Measurements from ENCODE around the gene RPAP2.
"Not testable (repeated sequence)": the region's sequence is repeated elsewhere in the genome, so short reads cannot be mapped to it uniquely, and the experiment has no call there.

Gene RPAP2

DNA sequence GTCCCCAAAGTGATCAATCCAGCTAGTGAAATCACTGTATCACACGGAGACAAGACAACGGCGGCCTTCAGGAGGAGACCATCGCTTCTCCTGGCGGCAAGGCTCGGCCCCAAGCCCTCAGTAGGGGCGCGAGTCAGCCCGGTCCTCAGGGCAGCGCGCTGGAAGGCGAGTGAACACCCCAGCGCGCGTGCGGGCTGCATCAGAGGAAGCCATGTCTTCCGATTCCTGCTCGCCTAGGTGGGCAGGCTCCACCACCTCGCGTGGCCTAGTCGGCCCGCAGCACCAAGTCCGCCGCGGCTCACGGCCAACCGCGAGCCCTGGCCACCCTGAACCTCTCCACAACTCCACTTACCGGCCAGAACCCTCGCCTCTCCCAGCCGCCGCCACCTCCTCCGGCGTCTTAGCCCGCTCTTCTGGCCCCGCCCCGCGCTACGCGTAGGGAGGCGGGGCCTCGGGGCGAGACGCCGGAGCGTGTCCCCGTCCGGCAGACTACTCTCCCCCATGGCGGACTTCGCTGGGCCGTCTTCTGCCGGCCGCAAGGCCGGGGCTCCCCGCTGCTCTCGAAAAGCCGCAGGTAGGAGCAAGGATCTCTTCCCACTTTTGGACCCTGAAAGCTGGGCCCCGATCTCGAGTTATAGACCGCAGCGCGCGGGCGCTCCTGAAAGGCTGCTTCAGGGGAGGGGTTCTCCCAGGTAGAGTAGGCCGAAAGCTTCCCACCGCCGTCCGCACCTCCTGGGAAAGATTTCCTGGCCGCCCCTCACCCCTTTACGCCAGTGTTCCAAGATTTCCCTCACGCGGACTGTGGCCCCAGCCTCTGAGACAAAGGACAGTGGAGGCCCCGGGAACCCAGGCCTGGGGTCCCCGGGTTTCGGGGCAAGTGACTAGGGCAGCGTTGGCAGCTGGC, at the start of gene RPAP2, which contains the start of gene GLMN:
Gene RPAP2, plus strand, starts transcription at position 487 of the 904 bp plus-strand sequence. Its CDS starts 15 bp downstream, at position 502.
Gene GLMN, minus strand, starts transcription at position 415 of the 904 bp plus-strand sequence. CDS start 988 bp downstream, outside the sequence.
- DNase-seq = peak; percentile 80 to 96

DNA sequence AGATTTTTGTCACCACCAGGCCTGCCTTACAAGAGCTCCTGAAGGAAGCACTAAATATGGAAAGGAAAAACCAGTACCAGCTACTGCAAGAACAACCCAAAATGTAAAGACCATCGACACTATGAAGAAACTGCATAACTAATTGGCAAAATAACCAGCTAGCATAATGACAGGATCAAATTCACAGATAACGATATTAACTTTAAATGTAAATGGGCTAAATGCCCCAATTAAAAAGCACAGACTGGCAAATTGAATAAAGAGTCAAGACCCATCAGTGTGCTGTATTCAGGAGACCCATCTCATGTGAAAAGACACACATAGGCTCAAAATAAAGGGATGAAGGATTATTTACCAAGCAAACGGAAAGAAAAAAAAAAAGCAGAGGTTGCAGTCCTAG, 44.1 kb upstream of the RPAP2 start:
- not testable (repeated sequence) for DNase-seq

DNA sequence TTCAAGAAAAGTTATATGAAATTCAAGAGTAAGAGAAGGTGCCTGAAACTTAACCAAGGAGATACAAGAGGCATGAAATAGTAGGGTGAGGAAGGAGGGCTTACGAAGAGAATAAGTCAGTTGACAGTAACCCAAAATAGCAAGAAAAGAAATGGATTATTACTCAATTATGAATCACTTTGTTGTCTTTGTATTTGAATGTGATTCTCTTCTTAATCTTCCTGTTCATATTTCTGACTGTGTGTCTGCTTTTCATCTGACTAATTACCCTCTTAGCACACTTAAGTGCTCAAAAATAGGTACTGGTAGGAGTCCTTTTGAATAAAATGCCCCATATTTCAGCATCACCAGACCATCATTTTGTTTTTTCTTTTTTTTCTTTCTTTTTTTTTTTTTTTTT, 39.5 kb upstream of the RPAP2 start:
- no peak for DNase-seq

DNA sequence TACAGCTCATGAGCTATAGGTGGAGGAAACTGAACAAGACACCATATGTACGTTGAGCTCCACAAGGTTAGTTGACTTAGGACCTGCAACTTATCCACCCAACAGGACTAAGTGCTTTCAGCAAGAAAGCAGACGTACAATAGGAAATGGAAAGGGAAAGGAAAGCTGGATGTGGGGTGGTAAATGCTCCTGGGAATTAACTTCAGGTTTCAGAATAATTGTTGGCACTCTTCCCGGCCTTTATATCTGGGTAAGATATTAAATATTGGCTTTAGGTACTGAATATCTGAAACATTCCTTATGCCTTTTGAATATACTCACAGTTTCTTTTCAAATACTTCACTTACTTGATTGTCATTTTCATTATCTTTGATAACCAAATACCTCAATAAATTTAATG, 36.3 kb upstream of the RPAP2 start:
- no peak for DNase-seq

DNA sequence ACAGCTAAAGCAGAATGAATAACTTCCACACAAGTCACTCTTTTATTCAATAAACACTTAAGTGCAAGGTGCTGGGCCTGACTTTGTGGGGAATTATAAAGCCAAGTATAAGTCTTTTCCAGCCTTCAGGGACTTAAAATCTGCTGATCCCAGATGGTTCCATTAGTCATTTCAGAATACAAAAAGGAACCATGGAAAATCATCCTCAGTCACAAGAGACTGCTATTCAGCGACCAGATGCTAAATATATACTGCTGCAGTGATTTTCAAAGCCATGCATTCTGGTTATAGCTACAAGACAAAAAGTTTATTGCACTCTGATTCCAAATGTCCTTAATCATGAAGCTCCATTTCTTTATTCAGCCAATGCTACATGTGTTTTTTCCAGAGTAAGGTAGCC, 25.8 kb upstream of the RPAP2 start:
- DNase-seq = no peak

DNA sequence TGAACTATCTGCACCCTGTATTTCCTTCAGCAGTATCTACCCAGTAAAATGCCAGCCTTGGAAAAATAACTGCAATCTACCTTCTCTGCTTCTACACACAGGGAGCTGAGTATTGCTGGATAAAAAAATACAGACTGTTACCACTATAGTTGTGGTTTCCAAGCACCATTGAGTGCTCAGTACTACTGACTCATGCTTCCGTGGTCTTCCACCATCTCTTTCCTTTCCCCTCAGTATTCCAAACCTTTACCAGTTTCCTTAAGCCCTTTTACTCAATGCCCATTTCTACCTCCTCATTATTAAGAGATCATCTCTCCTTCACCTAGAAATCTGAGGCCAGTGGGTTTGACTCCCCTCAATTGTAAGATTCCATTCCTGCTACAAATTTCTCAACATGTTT, 23.9 kb upstream of the RPAP2 start:
- no peak for DNase-seq

GRCh38 chr1:92276082-92276481, 22.8 kb upstream of the RPAP2 start:
- DNase-seq = no peak

- DNase-seq = no peak
Observed at GRCh38 chr1:92277105-92277723, 21.6 kb upstream of the RPAP2 start.

- DNase-seq = not testable (repeated sequence)
Observed at GRCh38 chr1:92279781-92280180, 19.1 kb upstream of the RPAP2 start.

- not testable (repeated sequence) for DNase-seq
Observed at GRCh38 chr1:92281411-92281810, 17.4 kb upstream of the RPAP2 start.

GRCh38 chr1:92291372-92291999, 7.4 kb upstream of the RPAP2 start:
- DNase-seq = peak; percentile 47 to 79

DNA sequence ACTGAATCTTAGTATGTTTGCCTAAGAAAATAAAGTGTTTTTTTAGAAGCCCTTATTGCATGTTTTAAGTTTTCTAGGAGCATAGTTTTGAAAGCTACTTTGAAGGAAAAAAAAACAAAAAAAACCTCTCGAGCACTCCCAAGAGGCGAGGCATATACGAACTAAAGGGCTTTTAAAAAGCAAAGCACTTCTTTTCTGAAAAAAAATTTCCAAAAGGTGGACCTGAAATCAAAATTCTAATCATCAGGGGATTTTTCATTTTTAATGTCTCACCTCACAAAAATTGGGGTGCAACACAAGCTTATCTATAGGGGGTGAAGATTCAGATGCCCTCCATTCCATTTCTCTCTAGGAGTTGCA, 666 bp upstream of the RPAP2 start:
- DNase-seq = peak in 1 of 2 experiments; percentile 54

DNA sequence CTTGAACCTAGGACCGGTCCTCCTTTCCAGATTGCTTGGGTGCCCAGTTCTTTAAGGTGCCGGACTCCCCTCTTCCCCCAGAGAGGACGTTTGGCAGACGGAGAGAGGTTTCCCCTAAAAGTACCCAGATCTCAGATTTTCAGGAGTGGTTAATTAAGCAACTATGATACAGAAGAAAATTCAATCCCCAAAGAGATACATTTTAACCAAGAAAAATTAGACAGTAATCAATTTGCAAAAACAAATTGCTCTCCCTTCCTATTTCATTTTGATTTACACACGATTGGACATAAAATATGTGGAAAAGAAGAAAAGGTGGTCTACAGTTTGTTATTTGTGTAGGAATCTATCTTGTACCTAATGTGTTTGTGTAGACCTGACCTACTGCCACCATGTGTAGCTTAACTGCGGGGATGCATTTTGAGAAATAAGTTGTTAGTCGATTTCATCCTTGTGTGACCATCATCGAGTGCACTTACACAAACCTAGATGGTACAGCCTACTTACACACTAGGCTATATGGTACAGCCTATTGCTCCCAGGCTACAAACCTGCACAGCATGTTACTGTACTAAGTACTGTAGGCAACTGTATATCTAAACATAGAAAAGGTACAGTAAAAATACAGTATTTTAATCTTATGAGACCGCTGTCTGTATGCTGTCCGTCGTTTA, 755 bp downstream of the RPAP2 start:
- peak; percentile 12 to 21 for DNase-seq

DNA sequence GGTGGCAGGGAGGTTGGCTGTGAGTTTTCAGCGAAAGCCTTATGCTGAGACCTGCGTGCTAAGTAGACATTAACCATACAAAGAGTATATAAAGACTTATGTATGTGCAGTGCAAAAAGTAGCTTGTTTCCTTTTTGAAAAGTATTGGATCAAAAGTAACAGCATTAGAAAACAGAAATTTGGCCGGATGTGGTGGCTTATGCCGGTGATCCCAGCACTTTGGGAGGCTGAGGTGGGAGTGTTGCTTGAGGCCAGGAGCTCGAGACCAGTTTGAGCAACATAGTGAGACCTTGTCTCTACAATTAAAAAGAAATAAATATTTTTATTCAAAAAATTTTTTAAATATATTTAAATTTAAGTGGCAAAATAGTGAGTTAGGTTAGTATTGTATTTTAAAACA, 2.2 kb downstream of the RPAP2 start:
- DNase-seq = no peak

DNA sequence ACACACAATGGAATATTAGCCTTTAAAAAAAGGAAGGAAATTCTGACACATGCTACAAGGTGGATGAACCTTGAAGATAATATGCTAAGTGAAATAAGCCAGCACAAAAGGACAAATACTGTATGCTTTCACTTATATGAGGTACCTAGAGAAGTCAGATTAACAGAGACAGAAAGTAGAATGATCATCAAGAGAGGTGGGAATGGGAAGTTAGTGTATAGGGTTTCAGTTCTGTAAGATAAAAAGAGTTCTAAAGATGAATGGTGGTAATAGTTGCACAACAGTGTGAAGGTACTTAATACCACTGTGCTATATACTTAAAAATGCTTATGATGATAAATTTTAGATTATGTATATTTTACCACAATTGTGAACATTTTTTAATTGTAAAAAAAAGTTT, 7.2 kb downstream of the RPAP2 start:
- no peak for DNase-seq

DNA sequence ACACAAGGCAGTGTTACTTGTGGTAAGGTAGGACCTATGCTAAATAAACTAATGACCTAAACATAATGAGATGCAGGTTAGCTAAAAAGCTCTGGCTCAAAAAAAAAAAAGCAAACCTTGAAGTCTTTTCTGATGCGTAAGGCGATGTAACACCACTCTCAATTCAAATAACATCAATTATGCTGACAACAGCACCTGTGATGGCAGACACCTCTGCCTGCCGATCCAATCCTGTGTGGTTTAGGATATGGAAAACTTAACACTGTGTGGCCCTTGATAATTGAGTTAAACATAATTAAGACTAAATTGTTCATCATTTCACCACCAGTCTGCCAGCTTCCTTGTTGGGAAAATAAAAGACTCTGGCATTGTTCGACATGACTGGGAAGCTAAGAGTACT, 9.1 kb downstream of the RPAP2 start:
- no peak for DNase-seq

- DNase-seq = peak in 1 of 2 experiments; percentile 38
Observed at GRCh38 chr1:92310185-92310597, 11.3 kb downstream of the RPAP2 start.

GRCh38 chr1:92314024-92314423, 15.2 kb downstream of the RPAP2 start:
- no peak for DNase-seq

DNA sequence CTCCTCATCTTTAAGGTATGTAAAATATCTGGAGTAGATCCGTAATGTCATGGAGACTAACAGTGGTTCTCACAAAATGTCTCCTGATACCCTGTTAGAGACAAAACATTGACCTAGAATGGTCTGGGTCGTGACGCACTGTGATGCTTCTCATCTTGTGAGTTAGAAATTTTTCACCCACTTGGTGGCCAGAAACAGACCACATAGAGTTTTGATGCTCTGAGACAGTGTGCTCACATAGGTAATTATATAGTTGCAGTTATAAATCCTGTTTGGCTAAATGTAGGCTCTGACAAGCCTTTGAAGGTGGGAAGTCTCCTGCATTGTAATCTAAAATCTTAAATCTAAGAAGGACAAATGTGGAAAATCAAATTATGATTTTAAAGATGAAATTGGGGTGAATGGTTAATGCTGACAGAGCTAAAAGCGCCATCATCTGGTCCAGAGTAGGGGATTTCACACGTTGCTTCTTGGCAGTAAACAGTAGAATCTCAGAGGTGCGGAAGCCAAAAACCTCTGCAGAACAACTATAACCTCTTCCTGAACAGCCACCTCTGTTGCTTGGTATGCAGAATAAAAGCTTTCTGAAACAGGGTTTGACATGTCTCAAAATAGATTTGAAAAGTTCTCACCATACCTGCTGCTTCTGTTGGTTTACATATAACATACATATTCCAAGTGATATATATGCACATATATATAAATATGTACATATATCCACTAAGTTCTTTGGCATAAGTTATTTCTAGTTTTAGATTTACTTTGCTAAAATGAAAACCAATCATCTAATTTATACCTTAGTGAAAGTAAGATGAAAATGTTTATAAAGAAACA, 17.1 kb downstream of the RPAP2 start:
- no peak for DNase-seq

- DNase-seq = no peak
Observed at GRCh38 chr1:92317836-92318493, 19.1 kb downstream of the RPAP2 start.
